H7 (cell line): Measurements from ENCODE around the gene ZNF317. TPM values are rescaled to one million over a fixed set of nuclear protein-coding genes. Genes with fewer than 3 reads are reported as not detected.
"Not testable (repeated sequence)": the region's sequence is repeated elsewhere in the genome, so short reads cannot be mapped to it uniquely, and the experiment has no call there.

Source experiments
- DNase-seq: peaks from one replicate; pipeline ENCODE4 v3.0.0; 2012
- H3K27me3 ChIP-seq: 2 replicates; pipeline ENCODE4 v1.6.0; 2011; ENCODE audit warnings: mild to moderate bottlenecking, low read length; ENCODE audit not compliant: control insufficient read depth, insufficient read depth
- H3K36me3 ChIP-seq: replicated peaks from 2 replicates; pipeline ENCODE4 v1.5.1; 2011; ENCODE audit warnings: low read length; ENCODE audit not compliant: control insufficient read depth, insufficient read depth
- H3K4me3 ChIP-seq: 2 replicates; pipeline ENCODE4 v1.5.1; 2011; ENCODE audit warnings: low read depth, mild to moderate bottlenecking, control low read depth, low read length, moderate library complexity; ENCODE audit not compliant: insufficient read depth
- total RNA-seq: library from RNA; depleted of rRNA; stranded (reverse); fragments of >200 nt; shearing (Covaris generic); gene quantifications from 2 replicates; pipeline ENCODE4 v1.2.3, GENCODE V29; 2014

The ZNF317 gene
- total RNA-seq, 1 experiment from 2014 or later: 19.9 TPM

DNA sequence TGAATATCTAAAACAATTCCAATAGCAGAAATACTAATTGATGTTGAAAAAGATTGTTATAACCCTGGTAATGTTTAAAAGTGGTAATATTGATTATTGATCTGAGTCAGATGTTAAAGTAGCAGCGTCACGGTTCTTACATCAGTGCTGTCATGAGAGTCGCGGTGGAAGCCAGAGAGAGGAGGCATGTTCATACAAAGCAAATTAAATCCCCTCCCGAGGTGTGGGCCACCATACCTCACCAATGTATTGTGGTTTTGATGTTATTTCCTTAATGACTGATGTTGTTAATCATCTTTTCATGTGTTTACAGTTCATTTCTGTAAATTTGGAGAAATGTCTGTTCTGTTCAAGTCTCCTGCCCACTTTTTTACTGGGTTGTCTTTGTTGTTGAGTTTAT, 11.2 kb downstream of the ZNF317 start:
- peaks cover 15% of the 10 kb centered on the region for H3K36me3 ChIP-seq
- H3K4me3 ChIP-seq: no peak overlapping the region
- no peak for DNase-seq
- H3K27me3 ChIP-seq: no peaks in the 10 kb centered on the region

DNA sequence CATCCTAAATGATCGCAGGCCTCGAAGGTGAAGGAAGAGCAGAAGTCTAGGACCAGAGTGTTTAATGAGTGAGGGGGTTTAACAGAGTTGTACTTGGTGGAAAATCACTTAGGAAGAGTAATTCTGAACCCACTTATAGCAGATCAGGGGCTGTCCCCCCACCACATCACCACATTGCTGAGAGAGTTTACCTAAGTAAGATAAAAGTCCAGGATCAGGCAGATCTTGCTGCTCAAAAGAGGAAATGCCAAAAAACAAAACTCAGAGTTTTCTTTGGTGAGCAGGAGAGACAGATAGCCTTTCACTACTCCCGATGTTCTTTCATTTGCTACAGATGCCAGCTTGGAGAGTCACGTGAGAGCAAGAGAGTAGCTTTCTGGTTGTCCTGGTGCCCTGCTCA, 15.4 kb downstream of the ZNF317 start:
- H3K27me3 ChIP-seq: no peaks in the 10 kb centered on the region
- DNase-seq: no peak
- no peak overlapping the region for H3K4me3 ChIP-seq
- H3K36me3 ChIP-seq: peaks cover 35% of the 10 kb centered on the region

DNA sequence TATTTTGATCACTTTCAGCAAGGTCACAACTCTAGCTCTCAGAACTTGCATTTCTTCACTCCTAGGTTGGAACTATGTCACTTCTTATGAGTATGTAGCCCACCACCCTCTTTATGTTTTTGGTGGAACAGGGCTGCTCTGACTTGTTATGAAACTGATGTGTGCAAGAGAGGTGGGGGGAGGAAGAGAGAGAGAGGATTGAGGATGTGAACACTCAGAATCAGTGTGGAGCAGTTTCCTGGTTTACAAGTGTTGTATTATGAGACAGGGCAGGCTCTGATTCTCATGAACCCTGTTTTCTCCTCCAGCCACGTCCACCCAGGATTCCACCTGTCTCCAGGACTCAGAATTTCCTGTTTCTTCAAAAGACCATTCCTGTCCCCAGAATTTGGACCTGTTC, 16.1 kb downstream of the ZNF317 start:
- H3K36me3 ChIP-seq: peaks cover 42% of the 10 kb centered on the region
- no peaks in the 10 kb centered on the region for H3K27me3 ChIP-seq
- H3K4me3 ChIP-seq: no peak overlapping the region
- no peak for DNase-seq

DNA sequence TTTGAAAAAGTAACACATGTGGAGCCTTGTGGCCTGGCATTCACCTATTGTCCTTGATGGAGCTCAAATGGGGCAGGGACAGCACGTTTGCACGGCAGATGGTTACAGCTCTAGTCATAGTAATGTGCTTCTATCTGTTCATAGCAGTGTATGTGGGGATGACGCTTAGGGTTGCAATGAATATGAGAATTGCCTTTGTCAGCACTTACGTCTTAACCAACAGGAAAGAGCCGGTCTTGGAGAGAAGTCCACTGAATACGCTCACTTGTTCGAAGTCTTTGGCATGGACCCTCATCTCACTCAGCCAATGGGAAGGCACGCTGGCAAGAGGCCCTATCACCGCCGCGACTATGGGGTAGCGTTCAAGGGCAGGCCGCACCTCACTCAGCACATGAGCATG, 19.7 kb downstream of the ZNF317 start:
- Histone ChIP-seq H3K27me3 (no peaks in the 10 kb centered on the region), H3K4me3 (no peak overlapping the region), H3K36me3 (peaks cover 54% of the 10 kb centered on the region)
- no peak for DNase-seq

DNA sequence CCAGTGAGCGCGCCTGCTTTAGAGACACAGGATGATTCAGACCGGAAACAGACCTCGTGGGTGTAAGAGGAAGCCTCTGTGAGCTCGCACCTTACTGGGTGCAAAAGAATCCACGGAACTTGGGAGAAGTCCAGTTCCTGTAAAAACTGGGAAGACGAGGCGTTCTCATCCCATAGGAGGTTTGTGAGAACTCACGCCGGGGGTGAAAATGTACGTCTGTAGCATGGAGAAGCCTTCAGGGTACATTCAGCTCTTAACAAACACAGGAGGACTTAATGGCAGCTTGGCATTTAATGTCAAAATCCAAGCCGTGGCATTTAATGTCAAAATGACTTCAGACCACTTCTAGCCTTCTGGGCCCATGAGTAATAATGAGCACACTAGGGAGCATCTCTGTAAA, 21.2 kb downstream of the ZNF317 start:
- DNase-seq: no peak
- no peak overlapping the region for H3K4me3 ChIP-seq
- H3K36me3 ChIP-seq: peaks cover 47% of the 10 kb centered on the region
- H3K27me3 ChIP-seq: no peaks in the 10 kb centered on the region

DNA sequence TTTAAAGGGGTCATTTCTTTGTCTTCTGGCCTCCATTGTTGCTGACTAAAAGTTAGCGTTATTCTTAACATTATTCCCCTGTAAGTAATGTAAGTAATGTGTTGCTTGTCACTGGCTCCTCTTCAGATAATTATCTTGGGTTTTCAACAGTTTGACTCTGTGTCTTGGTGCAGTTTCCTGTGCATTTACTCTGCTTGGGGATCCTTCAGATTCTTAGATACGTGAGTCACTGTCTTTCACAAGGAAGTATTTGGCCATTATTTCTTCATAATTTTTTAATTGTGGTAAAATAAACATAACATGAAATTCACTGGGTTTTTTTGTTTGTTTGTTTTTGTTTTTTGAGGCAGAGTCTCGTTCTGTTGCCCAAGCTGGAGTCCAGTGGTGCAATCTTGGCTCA, 25.1 kb downstream of the ZNF317 start:
- H3K36me3 ChIP-seq: peaks cover 26% of the 10 kb centered on the region
- H3K27me3 ChIP-seq: no peaks in the 10 kb centered on the region
- DNase-seq: no peak
- no peak overlapping the region for H3K4me3 ChIP-seq

DNA sequence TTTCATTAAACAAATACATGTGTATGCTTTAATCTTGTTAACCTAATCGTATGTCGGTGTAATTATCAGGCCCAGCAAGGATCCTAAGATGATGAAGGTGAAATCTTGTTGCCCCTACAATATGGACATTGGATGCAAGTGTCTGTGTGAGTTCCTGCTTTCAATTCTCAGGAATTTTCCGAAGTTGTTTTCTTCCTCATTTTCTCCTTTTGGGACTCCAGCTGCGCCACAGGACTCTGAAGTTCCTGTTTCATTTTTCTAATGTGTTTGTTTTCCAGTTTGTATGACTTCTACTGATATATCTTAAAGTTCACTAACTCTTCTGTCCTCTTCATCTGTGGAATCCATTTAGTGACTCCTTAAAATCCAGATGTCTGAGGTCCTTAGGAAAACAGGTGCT, 26.6 kb downstream of the ZNF317 start:
- H3K36me3 ChIP-seq: peaks cover 10% of the 10 kb centered on the region
- no peak for DNase-seq
- no peak overlapping the region for H3K4me3 ChIP-seq
- no peaks in the 10 kb centered on the region for H3K27me3 ChIP-seq

DNA sequence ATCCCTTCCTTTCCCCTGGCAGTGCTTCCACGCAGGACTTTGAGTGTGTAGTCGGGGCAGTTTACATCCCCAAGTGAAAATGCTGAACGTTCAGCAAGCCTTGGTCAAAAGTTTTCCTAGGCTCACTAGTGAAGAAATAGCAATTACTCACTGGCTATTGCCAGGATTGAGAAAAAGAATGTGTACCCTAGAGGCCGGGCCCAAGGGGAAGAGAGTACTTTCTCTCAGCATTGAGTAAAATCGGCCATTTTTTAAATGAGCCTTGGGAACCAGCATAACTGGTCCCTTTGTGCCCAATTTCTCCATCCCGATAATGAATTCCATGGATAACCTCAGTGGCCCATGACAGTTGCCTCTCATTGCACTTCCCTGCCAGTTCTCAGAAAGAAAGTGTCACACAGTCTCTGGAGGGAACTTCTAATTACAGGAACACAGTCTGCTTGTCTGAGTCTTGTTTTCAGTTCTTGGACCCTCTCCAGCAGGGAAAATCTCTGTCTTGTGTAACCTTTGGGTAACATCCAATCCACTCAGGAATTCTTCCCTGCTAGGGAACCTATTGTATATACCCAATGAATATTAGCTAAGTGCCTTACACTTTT, 31.3 kb downstream of the ZNF317 start:
- no peak for DNase-seq
- no peaks in the 10 kb centered on the region for H3K36me3 ChIP-seq
- no peaks in the 10 kb centered on the region for H3K27me3 ChIP-seq
- no peak overlapping the region for H3K4me3 ChIP-seq

DNA sequence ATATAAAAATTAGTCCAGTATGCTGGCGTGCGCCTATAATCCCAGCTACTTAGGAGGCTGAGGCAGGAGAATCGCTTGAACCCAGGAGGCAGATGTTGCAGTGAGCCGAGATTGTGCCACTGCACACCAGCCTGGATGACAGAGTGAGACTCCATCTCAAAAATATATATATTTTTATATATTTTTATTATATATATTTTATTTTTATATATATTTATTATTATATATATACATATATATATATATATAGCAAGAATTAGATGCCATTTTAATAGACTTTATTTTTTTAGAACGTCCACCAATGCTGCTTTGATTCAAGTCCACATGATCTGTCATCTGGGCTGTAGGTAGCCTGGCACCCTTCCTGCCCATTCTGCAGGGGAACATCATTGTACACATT, 35.1 kb downstream of the ZNF317 start:
- Histone ChIP-seq H3K4me3 (no peak overlapping the region), H3K27me3 (no peaks in the 10 kb centered on the region), H3K36me3 (no peaks in the 10 kb centered on the region)
- no peak for DNase-seq

DNA sequence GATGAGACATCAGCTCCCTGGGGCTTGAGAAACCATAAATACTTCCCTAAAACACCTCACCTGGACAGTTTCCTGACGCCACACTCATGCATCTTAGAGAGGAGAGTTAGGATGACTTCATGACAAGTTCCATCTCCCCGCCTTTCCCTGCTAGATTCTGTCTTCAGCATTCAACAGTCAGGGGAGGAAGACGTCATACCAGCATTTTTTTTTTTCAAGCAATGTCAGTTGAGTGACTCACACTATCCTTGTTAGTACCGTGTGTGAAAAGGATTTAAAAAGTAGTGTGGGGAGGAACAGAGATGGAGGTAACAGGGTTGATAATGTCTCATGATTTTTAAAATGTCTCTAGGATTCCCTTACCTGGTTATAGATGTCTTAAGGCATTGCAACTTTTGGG, 38.7 kb downstream of the ZNF317 start, which contains the start of gene OR7D2:
Gene OR7D2 (plus strand): TSS at position 79 of the 400 bp plus-strand sequence. CDS start 6,803 bp downstream, outside the sequence.
- no peak for DNase-seq
- H3K27me3 ChIP-seq: no peaks in the 10 kb centered on the region
- no peak within 1 kb of the TSS for H3K4me3 ChIP-seq
- no peaks in the 10 kb centered on the region for H3K36me3 ChIP-seq

DNA sequence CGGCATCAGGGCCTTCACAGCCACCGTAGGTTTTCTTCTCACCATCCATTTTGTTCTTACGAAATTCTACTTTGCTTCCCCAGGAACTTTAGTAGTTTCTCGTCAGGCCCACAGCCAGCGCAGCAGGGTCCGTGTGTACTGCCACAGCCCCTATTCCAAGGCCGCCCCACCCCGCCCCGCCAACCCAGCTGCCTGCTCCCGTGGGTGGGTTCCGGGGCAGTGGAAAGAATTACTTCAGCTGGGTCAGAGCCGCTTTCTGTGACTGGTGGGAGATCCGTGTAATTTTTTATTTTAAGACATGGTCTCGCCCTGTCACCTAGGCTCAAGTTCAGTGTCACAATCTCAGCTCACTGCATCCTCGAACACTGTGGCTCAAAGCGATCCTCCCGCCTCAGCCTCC, 42.8 kb downstream of the ZNF317 start:
- Histone ChIP-seq H3K36me3 (no peaks in the 10 kb centered on the region), H3K4me3 (no peak overlapping the region), H3K27me3 (no peaks in the 10 kb centered on the region)
- DNase-seq: no peak

DNA sequence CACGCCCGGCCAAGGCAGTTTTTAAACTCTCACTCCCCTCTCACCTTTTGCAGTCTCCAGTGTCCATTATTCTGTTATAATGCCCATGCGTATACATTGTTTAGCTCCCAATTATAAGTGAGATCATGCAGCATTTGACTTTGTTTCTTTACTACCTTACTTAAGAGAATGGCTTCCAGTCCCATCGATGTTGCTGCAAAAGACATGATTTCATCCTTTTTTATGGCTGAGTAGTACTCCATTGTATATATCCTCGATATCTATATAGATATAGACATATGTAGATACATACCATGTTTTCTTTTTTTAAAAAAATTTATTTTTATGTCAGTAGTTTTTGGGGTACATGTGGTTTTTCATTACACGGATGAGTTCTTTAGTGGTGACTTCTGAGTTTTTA, 47.0 kb downstream of the ZNF317 start:
- H3K4me3 ChIP-seq: no peak overlapping the region
- no peak for DNase-seq
- H3K36me3 ChIP-seq: no peaks in the 10 kb centered on the region
- H3K27me3 ChIP-seq: no peaks in the 10 kb centered on the region

DNA sequence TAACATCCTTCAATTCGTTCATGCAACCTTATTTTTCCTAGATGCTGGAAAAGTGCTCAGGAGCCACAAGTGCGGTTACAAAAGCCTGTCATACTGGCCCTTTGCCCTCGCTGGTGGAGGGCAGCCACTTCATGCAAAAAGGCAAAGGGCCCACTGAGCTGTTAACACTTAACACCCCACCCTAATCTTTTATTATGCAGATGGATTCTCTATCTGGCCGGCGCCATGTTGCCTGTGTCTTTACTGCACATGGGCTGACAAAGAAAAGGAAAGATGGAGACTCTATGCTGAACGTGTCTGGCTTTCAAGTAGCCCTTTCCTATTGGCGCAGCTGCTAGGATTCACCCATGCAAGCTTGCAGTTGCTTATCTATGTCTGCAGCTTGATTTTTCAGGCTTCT, 49.3 kb downstream of the ZNF317 start:
- Histone ChIP-seq H3K27me3 (no peaks in the 10 kb centered on the region), H3K36me3 (no peaks in the 10 kb centered on the region), H3K4me3 (no peak overlapping the region)
- DNase-seq: no peak

DNA sequence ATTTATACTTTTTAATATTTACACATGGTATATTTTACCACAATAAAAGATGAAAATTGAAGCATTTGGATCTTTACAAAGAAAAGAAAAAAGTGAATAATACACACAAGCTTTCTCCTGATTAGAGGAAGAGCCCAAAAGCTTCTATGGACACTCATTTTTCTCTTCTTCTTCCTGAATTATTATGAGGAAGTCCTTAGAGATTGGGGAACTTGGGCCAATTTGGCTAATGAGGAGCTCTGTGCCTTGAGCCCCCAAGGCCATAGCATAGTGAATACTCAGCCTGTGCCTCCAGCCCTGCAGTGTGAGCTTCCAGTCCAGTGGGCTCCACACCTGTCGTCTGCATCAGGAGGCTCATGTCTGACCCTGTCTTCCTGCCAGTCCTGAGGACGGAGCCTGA, 57.8 kb downstream of the ZNF317 start:
- not testable (repeated sequence) for DNase-seq, H3K27me3 ChIP-seq

DNA sequence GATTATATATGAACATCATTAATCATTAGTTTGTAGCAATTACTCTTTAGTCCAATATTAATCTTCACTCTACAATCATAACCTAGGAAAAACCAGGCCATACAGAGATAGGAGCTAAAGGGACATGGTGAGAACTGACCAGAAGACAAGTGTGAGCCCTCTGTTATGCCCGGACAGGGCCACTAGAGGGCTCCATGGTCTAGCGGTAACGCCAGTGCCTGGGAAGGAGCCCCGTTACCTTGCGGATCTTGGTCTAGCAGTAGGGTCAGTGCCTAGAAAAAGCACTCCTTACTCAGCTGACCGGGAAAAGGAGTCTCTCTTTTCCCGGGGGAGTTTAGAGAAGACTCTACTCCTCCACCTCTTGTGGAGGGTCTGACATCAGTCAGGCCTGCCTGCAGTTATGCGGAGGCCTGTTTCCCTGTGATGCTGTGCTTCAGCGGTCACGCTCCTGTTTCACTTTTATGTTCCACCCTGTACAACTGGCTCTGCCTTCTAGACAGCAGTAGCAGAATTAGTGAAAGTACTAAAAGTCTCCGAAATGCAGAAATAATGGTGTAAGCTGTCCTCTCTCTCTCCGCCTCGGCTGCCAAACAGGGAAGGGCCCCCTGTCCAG, 65.4 kb downstream of the ZNF317 start:
- H3K4me3 ChIP-seq: no peak overlapping the region
- H3K36me3 ChIP-seq: no peaks in the 10 kb centered on the region
- no peaks in the 10 kb centered on the region for H3K27me3 ChIP-seq
- peak; percentile 65 for DNase-seq

More for the DNA sequence above, 57.8 kb downstream of the ZNF317 start:
- not testable (repeated sequence) for H3K4me3 ChIP-seq, H3K36me3 ChIP-seq
